Measurements from ENCODE around the gene IBTK.
"Not testable (repeated sequence)": the region's sequence is repeated elsewhere in the genome, so short reads cannot be mapped to it uniquely, and the experiment has no call there.

The IBTK gene

DNA sequence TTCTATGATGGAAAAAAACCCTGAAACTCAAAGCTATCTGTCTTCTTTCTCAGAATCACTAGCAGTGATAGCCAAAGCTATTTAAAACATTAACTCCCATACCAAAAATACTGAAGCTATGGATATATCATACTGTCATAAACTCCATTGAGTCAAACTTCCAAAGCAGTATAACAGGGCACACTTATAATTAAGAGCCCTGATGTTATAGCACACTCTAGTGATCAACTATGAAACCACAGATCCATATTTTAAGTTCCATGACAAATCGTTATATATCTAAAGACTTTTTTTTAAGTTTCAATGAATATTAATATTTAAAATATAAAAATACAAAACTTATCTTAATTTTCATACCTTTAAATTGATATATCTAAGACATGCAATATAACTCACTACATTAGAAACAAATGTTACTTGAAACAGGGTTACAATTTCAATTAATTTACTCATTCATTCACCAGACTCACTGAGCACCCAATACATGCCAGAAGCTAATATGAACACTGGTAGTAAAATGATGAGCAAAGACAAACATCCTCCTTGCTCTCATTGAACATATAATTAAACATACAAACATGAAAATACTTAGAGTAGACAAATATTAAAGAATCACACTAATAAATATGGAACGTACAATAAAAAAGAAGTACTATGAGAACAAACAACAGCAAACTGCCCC is 69.3 kb downstream of the IBTK start:
- peak; percentile 81 for FAIRE-seq

DNA sequence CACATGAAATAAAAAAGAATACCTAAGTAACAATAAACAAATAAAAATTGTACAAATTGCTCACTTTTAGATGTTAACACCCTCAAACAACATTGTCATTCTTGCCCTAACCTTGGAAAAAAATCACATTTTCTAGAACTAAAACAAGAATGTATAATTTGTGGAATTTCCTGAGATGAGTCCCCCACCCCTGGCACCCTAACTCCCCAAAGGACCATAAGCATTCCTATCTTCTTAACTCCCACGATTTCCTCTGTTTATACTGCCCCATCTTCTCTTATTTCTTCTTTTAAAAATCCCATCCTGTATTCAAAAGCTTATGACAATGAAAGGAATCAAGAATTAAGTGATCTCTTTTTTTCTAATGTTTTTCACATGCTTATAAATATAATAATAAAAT is 70.9 kb downstream of the IBTK start:
- FAIRE-seq = peak; percentile 4

DNA sequence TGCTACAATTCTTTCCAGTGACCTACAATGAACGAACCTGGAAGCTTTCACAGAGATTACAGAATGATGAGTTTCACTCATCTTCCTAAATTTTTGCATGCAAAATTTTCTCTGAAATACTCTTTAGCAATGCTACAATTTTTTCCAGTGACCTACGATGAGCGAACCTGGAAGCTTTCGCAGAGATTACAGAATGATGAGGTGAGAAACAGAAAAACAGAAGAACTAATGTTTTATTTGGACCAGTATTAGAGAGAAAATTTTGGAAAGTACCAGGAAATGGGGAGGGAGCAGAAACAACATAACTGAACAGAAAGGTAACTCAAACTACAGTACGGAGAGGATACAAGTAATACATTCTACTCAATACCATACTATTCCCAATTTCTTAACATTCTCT is 75.0 kb downstream of the IBTK start:
- FAIRE-seq = no peak

DNA sequence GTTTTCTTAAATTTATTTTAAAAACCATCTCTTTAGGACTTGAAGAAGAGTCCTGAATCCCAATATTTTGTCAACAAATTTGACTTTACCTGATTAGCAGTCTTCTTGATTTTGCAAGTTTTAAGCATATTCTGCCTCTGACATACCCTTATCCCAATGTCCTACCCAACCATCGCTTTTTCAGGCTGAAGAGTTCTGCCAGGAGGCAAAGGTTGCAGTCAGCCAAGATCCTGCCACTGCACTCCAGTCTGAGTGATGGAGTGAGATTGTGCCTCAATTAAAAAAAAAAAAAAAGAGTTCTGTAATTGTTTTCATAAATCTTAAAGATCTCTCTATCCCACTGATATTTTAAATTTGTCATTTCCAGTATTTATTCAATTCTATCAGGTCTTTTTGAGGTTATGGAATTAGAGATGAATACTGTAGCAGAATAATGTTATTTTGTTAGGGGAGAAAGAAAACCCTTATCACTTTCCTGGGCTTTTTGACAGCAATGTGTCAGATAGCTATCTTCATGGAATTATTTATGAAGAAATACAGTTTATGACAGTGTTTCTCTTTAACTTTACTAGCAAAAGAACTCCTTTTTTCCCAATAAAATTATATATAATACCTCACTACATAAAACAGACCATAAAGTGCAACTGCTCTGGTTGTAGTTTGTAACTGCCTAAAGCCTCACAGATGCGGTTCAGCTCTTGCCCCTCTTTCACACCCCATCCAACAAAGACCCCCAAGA is 78.2 kb downstream of the IBTK start:
- no peak for FAIRE-seq

DNA sequence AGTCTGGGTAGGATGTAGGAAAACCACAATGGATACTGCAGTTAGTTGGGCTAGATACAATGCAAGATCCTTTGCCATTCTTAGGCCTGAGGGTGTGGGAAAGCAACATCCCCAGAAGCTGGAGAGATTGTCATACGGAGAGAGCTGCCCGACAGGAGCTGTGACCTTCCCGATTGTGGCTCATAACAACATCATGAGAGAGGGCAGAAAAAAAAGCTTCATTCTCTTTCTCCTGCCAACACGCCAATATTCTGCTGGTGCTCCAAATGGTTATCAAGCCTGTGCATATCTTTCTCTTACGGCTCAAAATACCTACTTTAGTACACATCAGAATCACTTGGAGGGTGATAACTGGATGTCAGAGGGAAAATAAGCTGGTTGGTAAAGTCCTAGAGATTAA is 81.1 kb downstream of the IBTK start:
- FAIRE-seq = no peak

DNA sequence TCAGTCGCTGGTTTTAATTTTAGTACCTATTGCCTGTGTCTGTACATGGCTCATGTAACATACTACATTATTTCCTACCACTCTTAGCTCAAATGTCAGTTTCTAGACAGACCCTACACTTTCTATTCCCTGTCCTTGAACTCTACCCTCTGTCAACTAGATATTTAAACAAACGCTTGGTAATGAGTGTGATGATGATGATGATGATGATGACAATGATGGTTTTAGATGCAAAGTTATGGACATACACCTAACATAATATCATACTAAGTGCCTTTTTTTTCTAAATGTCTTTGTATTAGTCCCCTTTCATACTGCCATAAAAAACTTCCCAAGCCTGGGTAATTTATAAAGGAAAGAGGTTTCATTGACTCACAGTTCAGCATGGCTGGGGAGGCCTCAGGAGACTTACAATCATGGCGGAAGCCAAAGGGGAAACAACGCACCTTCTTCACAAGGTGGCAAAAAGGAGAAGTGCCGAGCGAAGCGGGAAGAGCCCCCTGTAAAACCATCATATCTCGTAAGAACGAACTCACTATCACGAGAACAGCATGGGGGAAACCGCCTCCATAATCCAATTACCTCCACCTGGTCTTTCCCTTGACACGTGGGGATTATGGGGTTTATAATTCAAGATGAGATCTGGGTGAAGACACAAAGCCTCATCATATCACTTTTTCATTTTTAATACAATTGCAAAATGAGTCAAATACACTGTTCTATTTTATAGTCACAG is 87.1 kb downstream of the IBTK start:
- no peak for FAIRE-seq

DNA sequence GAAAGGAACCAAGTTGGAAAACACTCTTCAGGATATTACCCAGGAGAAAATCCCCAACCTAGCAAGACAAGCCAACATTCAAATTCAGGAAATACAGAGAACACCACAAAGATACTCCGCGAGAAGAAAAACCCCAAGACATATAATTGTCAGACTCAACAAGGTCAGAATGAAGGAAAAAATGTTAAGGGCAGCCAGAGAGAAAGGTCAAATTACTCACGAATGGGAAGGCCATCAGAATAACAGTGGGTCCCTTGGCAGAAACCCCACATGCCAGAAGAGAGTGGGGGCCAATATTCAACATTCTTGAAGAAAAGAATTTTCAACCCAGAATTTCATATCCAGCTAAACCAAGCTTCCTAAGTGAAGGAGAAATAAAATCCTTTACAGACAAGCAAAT is 94.8 kb downstream of the IBTK start:
- not testable (repeated sequence) for FAIRE-seq

DNA sequence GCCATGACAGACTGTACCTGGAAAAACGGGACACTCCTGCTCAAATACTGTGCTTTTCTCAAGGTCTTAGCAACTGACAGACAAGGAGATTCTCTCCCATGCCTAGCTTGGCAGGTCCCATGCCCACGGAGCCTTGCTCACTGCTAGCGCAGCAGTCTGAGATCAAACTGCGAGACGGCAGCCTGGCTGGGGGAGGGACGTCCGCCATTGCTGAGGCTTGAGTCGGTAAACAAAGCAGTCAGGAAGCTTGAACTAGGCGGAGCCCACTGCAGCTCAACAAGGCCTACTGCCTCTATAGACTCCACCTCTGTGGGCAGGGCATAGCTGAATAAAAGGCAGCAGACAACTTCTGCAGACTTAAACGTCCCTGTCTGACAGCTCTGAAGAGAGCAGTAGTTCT is 96.4 kb downstream of the IBTK start:
- not testable (repeated sequence) for FAIRE-seq

DNA sequence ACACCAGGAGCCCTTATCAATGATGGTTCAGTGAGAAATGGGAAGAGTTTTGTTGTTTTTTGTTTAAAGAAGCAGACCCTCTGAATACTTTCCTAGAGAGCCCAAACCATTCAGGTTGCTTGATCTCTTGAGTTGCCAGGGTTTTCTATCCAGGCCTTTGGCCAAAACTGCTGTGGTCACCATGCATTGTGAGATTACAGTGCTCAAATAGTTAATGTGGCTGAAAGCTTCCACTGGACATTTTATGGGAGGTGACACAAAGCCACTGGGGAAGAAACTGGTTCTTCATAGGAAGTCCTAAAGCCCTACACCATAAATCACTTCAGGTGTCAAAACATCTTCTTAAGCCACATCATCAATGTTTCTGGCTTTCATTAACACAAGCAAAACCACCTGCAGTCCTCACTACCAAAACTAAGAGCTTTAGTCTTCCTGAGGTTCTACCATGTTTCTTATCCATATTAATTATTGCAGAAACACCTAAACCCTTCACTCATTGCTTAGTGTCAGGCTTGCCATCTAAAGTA is 101.6 kb downstream of the IBTK start:
- FAIRE-seq = no peak

DNA sequence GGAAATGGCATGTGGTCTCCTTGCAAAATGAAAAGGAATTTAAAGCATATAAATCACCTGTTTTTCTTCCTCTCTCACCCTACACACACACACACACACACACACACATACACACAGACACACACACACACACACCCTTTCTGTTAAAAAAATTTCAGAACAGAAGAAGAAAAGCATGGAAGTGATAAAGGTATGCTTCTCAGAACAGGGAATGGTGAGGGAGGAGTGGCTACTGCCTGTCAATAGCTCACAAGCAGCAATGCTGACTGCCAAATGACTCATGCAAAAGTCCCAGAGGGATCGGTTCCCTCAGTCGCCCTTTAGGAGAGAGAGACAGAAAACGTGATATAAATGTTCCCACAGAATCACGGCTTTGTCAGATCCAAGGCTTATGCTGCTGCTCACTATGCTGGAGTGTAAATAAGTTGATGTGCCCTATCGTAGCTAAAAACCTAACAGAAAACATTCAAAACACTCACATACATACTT is 102.6 kb downstream of the IBTK start:
- no peak for FAIRE-seq

DNA sequence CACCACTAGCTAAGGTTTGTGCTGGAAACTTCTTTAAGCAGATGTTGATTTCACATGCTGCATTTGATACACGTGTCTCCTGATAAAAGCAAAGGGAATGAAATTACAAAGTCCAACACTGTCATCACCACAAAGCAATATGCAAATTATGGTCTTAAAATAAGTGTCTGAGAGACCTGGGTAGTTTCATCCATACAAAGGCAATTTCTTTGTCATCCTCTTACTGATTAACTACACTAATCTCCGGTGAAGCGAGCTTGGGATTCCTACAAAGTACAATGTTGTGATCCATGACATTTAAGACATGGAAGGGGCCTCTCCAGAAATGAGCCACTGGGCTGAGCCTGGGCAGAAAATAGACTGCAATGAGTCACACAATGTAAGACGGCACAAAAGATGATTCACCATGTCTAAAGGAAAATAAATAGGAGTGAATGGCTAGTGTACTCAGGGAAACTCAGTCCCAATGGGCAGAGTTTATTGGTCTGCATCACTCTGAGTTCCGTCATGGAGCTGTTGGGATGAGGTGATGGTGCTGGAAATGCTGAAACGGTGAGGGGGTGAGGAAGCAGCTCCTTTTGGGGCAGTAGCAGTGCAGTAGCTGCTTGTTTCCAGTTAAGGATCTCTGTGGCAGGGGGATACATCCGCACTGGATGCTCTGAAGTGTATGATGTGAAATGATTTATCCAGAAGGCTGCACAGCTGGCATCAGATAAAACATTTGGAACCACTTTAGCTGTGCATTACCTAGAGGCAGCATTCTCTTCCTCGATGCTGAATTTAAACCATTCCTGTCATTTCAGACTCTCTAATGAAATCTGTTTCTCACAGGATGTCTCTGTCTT is 103.3 kb downstream of the IBTK start:
- no peak for FAIRE-seq

DNA sequence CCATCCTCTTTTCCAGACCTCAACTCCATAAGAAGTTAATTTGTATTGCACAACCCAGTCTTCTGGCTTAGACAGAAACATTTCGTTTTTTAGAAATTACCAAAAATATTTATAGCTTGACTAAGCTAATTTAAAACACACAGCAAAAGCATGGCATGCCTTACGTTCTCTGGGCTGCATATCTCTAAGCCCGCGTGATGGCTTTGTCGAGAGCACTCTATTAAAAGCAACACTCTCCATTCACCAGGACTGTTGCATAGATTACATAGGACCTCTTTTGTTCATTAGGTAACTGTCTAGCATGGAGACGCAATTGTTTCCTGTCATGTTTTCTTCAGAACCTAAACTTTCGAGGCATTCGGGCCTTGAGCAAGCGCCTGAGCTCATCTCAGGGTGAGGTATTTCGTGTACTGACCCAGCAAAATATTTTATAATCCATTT is 104.5 kb downstream of the IBTK start:
- FAIRE-seq = no peak

DNA sequence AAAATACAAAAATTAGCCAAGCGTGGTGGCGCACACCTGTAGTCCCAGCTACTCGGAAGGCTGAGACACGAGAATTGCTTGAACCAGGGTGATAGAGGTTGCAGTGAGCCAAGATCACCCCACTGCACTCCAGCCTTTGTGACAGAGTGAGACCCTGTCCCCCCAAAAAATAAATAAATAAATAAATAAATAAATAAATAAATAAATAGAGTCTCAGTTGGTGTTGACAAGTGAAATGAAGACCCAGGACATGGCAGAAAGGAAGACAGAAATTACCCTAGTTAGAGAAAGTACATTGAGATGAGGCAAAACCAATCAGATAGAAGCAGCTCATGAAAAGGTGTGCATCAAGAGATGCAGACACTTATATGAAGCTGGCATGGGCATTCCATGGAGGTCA is 105.0 kb downstream of the IBTK start:
- FAIRE-seq = no peak

DNA sequence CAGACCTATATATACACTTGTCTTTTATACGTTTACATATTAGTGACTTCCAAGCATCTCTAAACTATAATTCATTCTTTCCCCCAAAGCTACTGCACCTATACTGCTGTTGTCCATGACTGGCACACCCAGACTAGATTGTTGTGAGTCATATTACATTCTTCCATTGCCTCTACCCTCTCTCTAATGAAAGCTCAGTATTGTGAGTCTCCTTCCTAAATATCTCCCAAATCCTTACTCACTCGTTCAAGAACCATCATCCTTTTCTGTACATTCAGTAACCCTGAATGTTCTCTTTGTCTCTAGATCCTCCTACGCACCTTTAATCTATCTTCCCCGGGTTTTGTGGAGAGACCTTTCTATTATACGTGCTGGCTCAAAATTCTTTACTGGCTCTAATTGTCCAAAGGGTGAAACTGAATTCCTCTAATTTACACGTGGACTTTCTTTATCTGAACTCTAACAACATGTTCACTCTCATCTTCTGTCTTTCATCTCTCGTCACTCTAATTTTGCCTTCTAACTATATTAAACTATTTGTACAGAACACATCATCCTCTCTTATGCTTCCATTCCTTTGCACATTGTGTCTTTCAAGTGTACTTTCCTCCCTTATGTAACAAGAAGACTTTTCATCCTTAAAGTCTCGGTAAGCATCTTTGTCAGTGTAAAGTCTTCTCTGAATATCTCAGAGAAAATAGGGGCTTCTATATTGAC is 109.3 kb downstream of the IBTK start:
- FAIRE-seq = no peak

DNA sequence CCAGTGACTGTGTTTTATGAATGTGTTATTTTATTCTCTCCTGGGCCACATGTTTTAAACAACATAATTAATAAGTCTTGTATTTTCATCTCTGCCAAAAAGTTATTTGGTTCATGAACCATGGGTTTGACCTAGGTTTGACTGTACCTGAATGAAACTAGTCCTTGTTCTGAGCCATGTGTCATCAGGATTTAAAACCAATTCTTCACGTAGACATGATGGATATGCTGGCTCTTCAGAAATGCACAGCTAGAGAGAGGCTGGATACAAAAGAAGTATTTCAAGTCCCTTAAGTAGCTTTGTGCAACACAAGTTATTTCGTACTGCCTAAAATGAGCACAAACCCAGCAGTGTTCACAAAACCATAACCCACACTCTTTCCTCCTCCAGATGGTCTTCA is 116.1 kb downstream of the IBTK start:
- no peak for FAIRE-seq

DNA sequence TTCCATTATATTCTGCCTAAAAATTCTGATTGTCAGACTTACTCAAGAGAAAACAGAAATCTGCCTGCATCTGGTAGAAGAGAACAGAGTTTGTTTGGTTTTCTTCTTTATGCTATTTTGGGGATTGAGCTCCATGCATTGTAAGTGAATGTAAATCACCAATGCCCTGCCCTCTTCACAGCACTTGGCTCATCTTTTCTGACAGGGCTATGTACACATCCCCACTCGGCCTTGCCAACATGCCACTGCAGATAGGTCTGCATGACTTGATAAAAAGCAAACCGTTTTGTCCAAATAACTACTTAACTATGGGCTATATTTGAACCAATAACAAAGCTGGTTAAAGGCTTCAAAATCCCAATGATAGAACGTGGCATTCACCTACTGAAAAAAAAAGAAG is 117.7 kb downstream of the IBTK start:
- FAIRE-seq = no peak

DNA sequence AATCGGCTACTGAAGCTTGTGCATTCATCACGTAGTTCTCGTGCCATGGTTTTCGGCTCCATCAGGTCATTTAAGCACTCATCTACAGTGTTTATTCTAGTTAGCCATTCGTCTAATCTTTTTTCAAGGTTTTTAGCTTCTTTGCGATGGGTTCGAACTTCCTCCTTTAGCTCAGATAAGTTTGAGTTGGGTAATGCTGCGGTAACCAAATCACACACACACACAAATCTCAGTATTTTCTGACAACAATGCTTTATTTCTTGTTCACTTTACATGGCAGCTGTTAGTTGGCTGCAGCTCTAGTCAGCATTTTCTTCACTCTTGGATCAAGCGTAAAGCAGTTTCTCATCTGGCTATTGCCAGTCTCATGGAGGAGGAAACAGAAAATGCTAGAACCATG is 118.6 kb downstream of the IBTK start:
- FAIRE-seq = not testable (repeated sequence)

DNA sequence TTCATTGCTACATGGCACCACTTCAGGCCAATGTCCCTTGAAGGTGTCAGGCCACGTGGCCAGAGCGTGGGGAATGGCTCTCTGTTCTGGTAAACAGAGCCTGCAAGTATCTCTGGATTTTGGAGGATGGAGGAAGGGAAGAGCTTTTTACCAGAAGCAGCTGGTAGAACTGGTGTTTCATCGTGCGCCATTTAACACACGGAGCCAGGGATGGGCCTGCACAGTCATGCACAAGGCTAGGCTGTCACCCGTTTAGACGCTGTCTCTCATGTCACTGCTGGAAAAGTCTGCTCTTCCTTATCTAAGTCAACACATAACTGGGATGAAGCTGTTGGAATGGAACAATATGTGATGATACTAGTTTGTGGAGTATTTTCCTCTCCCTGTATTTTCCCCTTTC is 123.9 kb downstream of the IBTK start:
- FAIRE-seq = no peak

Measured in endometrium (tissue), 2 donors.